ENCODE data around the gene A2M. TPM values are rescaled to one million over a fixed set of nuclear protein-coding genes. Genes with fewer than 3 reads are reported as not detected.
A peak's percentile ranks its signal among the peaks of the same experiment; 100 is the strongest.

The A2M gene
- total and polyA plus RNA-seq, 4 donors, result 1,731 to 2,622 (median 2,052) TPM

DNA sequence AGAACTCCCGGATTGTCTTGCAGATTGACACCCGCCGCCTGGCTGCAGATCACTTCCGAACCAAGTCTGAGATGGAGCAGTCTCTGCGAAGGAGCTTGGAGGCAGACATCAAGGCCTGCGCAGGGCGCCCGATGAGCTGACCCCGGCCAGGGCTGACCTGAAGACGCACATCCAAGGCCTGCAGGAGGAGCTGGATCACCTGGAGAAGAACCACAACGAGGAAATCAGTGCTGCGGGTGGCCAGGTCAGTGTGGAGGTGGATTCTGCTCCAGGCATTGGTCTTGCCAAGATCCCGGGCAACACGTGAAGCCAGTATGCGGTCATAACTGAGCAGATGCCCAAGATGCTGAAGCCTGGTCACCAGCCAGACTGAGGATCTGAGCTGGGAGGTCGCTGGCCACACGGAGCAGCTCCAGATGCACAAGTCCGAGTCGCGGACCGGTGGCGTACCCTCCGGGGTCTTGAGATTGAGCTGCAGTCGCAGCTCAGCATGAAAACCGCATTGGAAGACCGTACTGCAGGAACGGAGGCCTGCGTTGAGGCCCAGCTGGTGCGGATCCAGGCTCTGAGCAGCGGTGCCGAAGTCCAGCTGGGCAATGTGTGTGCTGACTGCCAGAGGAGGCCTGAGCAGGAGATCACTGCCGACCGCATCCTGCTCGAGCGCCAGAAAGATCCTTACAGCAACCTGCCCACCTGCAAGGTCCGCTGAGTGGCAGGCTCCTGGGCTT, 12.4 kb upstream of the A2M start (continued):
- TF ChIP-seq CTCF (IDR thresholded peaks at IDR 0.05; ENCODE audit: low read depth, low read length, missing input control), result no peak
- no peak for TF ChIP-seq NR2F2 (IDR thresholded peaks at IDR 0.05)
- no peak for TF ChIP-seq RAD21 (IDR thresholded peaks at IDR 0.05)
- TF ChIP-seq RXRA (IDR thresholded peaks at IDR 0.05), result peak in 1 of 2 donors; percentile 31
- TF ChIP-seq MAX (IDR thresholded peaks at IDR 0.05), result peak; percentile 32
- TF ChIP-seq YY1 (IDR thresholded peaks at IDR 0.05), result no peak
- TF ChIP-seq FOXA2 (IDR thresholded peaks at IDR 0.05), result no peak
- TF ChIP-seq, protein P1, sequence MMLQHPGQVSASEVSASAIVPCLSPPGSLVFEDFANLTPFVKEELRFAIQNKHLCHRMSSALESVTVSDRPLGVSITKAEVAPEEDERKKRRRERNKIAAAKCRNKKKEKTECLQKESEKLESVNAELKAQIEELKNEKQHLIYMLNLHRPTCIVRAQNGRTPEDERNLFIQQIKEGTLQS (IDR thresholded peaks at IDR 0.05), result no peak
- no peak for TF ChIP-seq GABPA (IDR thresholded peaks at IDR 0.05 in 1 of 2, conservative IDR thresholded peaks at IDR 0.05 in 1 of 2)
- TF ChIP-seq TAF1 (conservative IDR thresholded peaks at IDR 0.05), result no peak

GRCh38 chr12:9127484-9127883, 11.8 kb upstream of the A2M start:
- H3K9ac ChIP-seq (ENCODE audit: low read depth in 1 of 2, low read length in 2 of 2), result peak overlapping the region in 1 of 2 donors; percentile 98
- no peaks in the 10 kb centered on the region for H3K36me3 ChIP-seq (ENCODE audit: control insufficient read depth in 4 of 4, insufficient read depth in 3 of 4, low read depth in 1 of 4, low read length in 3 of 4)
- H3K27me3 ChIP-seq (ENCODE audit: control insufficient read depth in 4 of 4, insufficient read depth in 4 of 4, low read length in 3 of 4), result no peaks in the 10 kb centered on the region
- WGBS, result 43% methylated on average over 21 of the region's 21 CpGs
- H3K4me1 ChIP-seq (ENCODE audit: control insufficient read depth in 4 of 4, insufficient read depth in 4 of 4, low read length in 3 of 4), result peaks cover 0 to 32% (median 16%) of the 10 kb centered on the region in 4 donors
- TF ChIP-seq TAF1 (conservative IDR thresholded peaks at IDR 0.05), result no peak
- no peak for TF ChIP-seq FOXA2 (IDR thresholded peaks at IDR 0.05)
- peak in 1 of 2 donors; percentile 26 for TF ChIP-seq RXRA (IDR thresholded peaks at IDR 0.05)
- peak in 1 of 2 donors; percentile 46 for TF ChIP-seq GABPA (IDR thresholded peaks at IDR 0.05 in 1 of 2, conservative IDR thresholded peaks at IDR 0.05 in 1 of 2)
- peak in 1 of 2 donors; percentile 90 for TF ChIP-seq HNF4A (conservative IDR thresholded peaks at IDR 0.05)
- TF ChIP-seq, protein P2, sequence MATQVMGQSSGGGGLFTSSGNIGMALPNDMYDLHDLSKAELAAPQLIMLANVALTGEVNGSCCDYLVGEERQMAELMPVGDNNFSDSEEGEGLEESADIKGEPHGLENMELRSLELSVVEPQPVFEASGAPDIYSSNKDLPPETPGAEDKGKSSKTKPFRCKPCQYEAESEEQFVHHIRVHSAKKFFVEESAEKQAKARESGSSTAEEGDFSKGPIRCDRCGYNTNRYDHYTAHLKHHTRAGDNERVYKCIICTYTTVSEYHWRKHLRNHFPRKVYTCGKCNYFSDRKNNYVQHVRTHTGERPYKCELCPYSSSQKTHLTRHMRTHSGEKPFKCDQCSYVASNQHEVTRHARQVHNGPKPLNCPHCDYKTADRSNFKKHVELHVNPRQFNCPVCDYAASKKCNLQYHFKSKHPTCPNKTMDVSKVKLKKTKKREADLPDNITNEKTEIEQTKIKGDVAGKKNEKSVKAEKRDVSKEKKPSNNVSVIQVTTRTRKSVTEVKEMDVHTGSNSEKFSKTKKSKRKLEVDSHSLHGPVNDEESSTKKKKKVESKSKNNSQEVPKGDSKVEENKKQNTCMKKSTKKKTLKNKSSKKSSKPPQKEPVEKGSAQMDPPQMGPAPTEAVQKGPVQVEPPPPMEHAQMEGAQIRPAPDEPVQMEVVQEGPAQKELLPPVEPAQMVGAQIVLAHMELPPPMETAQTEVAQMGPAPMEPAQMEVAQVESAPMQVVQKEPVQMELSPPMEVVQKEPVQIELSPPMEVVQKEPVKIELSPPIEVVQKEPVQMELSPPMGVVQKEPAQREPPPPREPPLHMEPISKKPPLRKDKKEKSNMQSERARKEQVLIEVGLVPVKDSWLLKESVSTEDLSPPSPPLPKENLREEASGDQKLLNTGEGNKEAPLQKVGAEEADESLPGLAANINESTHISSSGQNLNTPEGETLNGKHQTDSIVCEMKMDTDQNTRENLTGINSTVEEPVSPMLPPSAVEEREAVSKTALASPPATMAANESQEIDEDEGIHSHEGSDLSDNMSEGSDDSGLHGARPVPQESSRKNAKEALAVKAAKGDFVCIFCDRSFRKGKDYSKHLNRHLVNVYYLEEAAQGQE (IDR thresholded peaks at IDR 0.05), result peak; percentile 19
- no peak for TF ChIP-seq YY1 (IDR thresholded peaks at IDR 0.05)
- DNase-seq (ENCODE audit: low spot score), result no peak
- peak overlapping the region; percentile 49 to 76 (median 56) for H3K4me3 ChIP-seq (ENCODE audit: low read depth in 1 of 3, low read length in 3 of 3)
- peak overlapping the region; percentile 52 to 77 for H3K27ac ChIP-seq (ENCODE audit: low read depth in 1 of 2, low read length in 2 of 2)
- H3K9me3 ChIP-seq (ENCODE audit: control insufficient read depth in 4 of 4, low read length in 3 of 4), result no peaks in the 10 kb centered on the region

All from liver (tissue), 9 donors.